Activated CD4-positive, alpha-beta memory T cell treated with anti-CD3 and anti-CD28 coated beads for 36 hours (primary cell): ENCODE results near the gene ZNF385A. TPM values are rescaled to one million over a fixed set of nuclear protein-coding genes. Genes with fewer than 3 reads are reported as not detected.

Experiments
- CTCF ChIA-PET: fragments of 350-600 bp; sonication (Branson Sonifier 250); formaldehyde crosslinking; loops from one replicate; lab custom pipeline; 2021; ENCODE audit warnings: antibody characterized with exemption, inconsistent platforms; lab: Charles Lee
- POLR2A ChIA-PET: fragments of 350-600 bp; sonication (Branson Sonifier 250); formaldehyde crosslinking; loops from one replicate; lab custom pipeline; 2021; ENCODE audit warnings: antibody characterized with exemption; lab: Charles Lee
- DNase-seq: peaks from one replicate; pipeline ENCODE4 v3.0.0-alpha.2; 2020
- H3K27ac Mint-ChIP-seq: one replicate; pipeline ENCODE4 v1.8.0; 2021; ENCODE audit warnings: mixed read lengths
- H3K27me3 Mint-ChIP-seq: one replicate; pipeline ENCODE4 v1.8.0; 2021; ENCODE audit warnings: mixed read lengths
- H3K36me3 Mint-ChIP-seq: one replicate; pipeline ENCODE4 v1.8.0; 2021; ENCODE audit warnings: mixed read lengths
- H3K4me1 Mint-ChIP-seq: one replicate; pipeline ENCODE4 v1.8.0; 2021; ENCODE audit warnings: low read depth, mixed read lengths
- H3K4me3 Mint-ChIP-seq: one replicate; pipeline ENCODE4 v1.8.0; 2021; ENCODE audit warnings: mild to moderate bottlenecking, mixed read lengths
- H3K9me3 Mint-ChIP-seq: one replicate; pipeline ENCODE4 v1.8.0; 2021; ENCODE audit warnings: mixed read lengths
- intact Hi-C: fragments of 100-400 bp; cut with micrococcal nuclease; formaldehyde crosslinking; loops from one replicate; pipeline ENCODE4 v1.15.1; 2023
- total RNA-seq, 2 experiments: library from RNA; stranded (reverse); gene quantifications; one replicate each; pipeline ENCODE4 v1.2.3, GENCODE V29; 2021

The ZNF385A gene
- total RNA-seq, 2 experiments from 2014 or later, result 1.3 TPM

- H3K36me3 Mint-ChIP-seq, result peaks cover 55% of the 10 kb centered on the region
- intact Hi-C loops, result no loop called here
- ChIA-PET CTCF (interaction anchor here (1.2 to 12.2 kb wide), 11 partner anchors 9 to 127 kb away, joined by 3 to 693 read pairs (median 11); partner anchors contain the start of gene ITGA5), POLR2A (interaction anchor here (2.6 kb wide), 1 partner anchor 38 kb away, joined by 22 read pairs; no protein-coding TSS in a partner anchor)
- H3K4me1 Mint-ChIP-seq, result peaks cover 9% of the 10 kb centered on the region
- no peak overlapping the region for H3K27ac Mint-ChIP-seq
- no peaks in the 10 kb centered on the region for H3K27me3 Mint-ChIP-seq
- no peak overlapping the region for H3K4me3 Mint-ChIP-seq
- DNase-seq, result no peak
- no peaks in the 10 kb centered on the region for H3K9me3 Mint-ChIP-seq
Measured at GRCh38 chr12:54401119-54401518, 16.6 kb upstream of the ZNF385A start.

DNA sequence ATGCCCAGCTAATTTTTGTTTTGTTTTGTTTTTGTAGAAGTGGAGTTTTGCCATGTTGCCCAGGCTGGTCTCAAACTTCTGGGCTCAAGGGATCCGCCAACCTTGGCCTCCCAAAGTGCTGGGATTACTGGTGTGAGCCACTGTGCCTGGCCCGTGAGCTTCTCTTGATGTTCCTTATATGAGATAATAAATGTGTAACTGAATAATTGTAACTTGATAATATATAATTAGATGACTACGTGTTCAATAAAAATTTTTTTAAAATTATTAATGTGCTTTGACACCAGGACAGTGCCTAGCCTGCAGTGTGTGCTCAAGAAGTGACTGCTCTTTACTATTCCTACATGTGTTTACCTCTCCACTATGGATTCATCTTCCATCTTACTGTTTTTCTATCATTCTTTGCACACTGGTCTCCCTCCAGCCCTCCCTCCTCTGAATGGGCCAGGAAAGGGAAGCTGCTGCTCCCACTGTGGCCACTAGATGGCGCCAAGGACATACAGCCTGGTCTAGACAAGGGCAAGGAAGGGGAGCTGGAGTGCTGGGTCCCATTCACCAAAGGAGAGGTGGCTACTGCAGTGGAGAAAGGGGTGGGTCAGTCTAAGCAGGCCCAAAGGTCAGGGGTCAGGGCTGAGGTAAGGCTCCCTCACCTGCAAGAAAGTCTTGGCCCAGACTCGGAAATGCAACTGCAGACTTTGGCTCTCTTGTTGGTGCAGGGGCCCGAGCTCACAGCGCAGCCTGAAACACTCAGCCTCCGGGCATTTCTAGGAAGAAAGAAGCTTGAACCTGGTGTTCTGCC lies 14.7 kb upstream of the ZNF385A start:
- CTCF ChIA-PET, result interaction anchor here (0.6 to 12.2 kb wide), 65 partner anchors 7 to 766 kb away, joined by 3 to 693 read pairs (median 5); partner anchors contain the start of genes COPZ1, HOXC10, ITGA5 and NCKAP1L
- H3K4me3 Mint-ChIP-seq, result no peak overlapping the region
- H3K4me1 Mint-ChIP-seq, result peaks cover 9% of the 10 kb centered on the region
- intact Hi-C loops, result loop anchor here (1.0 kb wide), 1 partner anchor 40 kb away; no protein-coding TSS in a partner anchor
- no peaks in the 10 kb centered on the region for H3K27me3 Mint-ChIP-seq
- POLR2A ChIA-PET, result interaction anchor here (0.7 to 2.6 kb wide), 6 partner anchors 8 to 102 kb away, joined by 3 to 22 read pairs (median 3); no protein-coding TSS in a partner anchor
- DNase-seq, result peak; percentile 92
- H3K9me3 Mint-ChIP-seq, result no peaks in the 10 kb centered on the region
- H3K36me3 Mint-ChIP-seq, result peaks cover 55% of the 10 kb centered on the region
- no peak overlapping the region for H3K27ac Mint-ChIP-seq

- Mint-ChIP-seq H3K4me3 (no peak overlapping the region), H3K36me3 (peaks cover 45% of the 10 kb centered on the region), H3K27me3 (no peaks in the 10 kb centered on the region), H3K27ac (no peak overlapping the region), H3K9me3 (no peaks in the 10 kb centered on the region), H3K4me1 (peaks cover 15% of the 10 kb centered on the region)
- CTCF ChIA-PET, result interaction anchor here (1.5 to 12.2 kb wide), 9 partner anchors 16 to 129 kb away, joined by 3 to 693 read pairs (median 11); partner anchors contain the start of genes ITGA5 and NFE2
- no peak for DNase-seq
- POLR2A ChIA-PET, result no interaction called here
- intact Hi-C loops, result no loop called here
Measured at GRCh38 chr12:54398218-54398617, 13.7 kb upstream of the ZNF385A start.

- no peak for DNase-seq
- intact Hi-C loops, result no loop called here
- Mint-ChIP-seq H3K9me3 (no peaks in the 10 kb centered on the region), H3K27ac (no peak overlapping the region), H3K4me3 (no peak overlapping the region), H3K27me3 (no peaks in the 10 kb centered on the region), H3K36me3 (peaks cover 42% of the 10 kb centered on the region), H3K4me1 (peaks cover 18% of the 10 kb centered on the region)
- CTCF ChIA-PET, result interaction anchor here (2.0 to 12.2 kb wide), 4 partner anchors 18 to 46 kb away, joined by 8 to 693 read pairs (median 188); partner anchors contain the start of gene ITGA5
- POLR2A ChIA-PET, result interaction anchor here (0.8 kb wide), 1 partner anchor 27 kb away, joined by 3 read pairs; no protein-coding TSS in a partner anchor
Measured at GRCh38 chr12:54397157-54397556, 12.6 kb upstream of the ZNF385A start.

- intact Hi-C loops, result no loop called here
- DNase-seq, result no peak
- POLR2A ChIA-PET, result no interaction called here
- CTCF ChIA-PET, result interaction anchor here (1.3 to 12.2 kb wide), 5 partner anchors 9 to 48 kb away, joined by 4 to 693 read pairs (median 57); partner anchors contain the start of gene ITGA5
- no peak overlapping the region for H3K4me3 Mint-ChIP-seq
- no peak overlapping the region for H3K27ac Mint-ChIP-seq
- peaks cover 23% of the 10 kb centered on the region for H3K4me1 Mint-ChIP-seq
- no peaks in the 10 kb centered on the region for H3K27me3 Mint-ChIP-seq
- H3K9me3 Mint-ChIP-seq, result no peaks in the 10 kb centered on the region
- H3K36me3 Mint-ChIP-seq, result peaks cover 35% of the 10 kb centered on the region
Measured at GRCh38 chr12:54395545-54395944, 11.0 kb upstream of the ZNF385A start.

- peaks cover 30% of the 10 kb centered on the region for H3K36me3 Mint-ChIP-seq
- intact Hi-C loops, result no loop called here
Measured at GRCh38 chr12:54394986-54395385, 10.5 kb upstream of the ZNF385A start.

DNA sequence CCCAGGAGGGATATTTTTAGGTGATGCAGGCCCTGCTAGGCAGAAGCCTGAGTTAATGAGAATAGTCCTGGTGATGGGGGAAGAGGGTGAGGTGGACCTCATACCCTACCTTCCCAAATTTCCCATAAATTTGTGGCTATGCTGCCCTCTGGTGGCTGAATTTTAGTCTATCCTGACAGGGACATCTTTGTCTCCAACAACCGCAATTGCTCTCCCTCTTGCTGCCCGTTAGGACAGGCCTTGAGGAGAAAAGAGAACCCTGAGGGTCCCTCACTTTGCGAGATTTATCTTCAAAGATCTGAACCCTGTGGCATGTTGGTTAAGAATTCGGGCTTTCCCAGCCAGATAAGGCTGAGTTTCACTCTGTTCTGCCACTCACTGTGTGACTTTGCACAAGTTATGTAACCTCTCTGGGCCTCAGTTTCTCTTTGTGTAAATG lies 9.8 kb upstream of the ZNF385A start:
- H3K4me1 Mint-ChIP-seq, result peaks cover 21% of the 10 kb centered on the region
- H3K27me3 Mint-ChIP-seq, result no peaks in the 10 kb centered on the region
- CTCF ChIA-PET, result interaction anchor here (0.5 to 2.9 kb wide), 10 partner anchors 9 to 180 kb away, joined by 3 to 31 read pairs (median 4); no protein-coding TSS in a partner anchor
- DNase-seq, result peak; percentile 57
- POLR2A ChIA-PET, result interaction anchor here (0.6 kb wide), 1 partner anchor 62 kb away, joined by 4 read pairs; no protein-coding TSS in a partner anchor
- H3K9me3 Mint-ChIP-seq, result no peaks in the 10 kb centered on the region
- intact Hi-C loops, result no loop called here
- H3K4me3 Mint-ChIP-seq, result no peak overlapping the region
- no peak overlapping the region for H3K27ac Mint-ChIP-seq
- peaks cover 26% of the 10 kb centered on the region for H3K36me3 Mint-ChIP-seq

More at GRCh38 chr12:54394986-54395385, 10.5 kb upstream of the ZNF385A start:
- ChIA-PET POLR2A (no interaction called here), CTCF (interaction anchor here (6.2 to 12.2 kb wide), 3 partner anchors 15 to 48 kb away, joined by 57 to 693 read pairs (median 319); partner anchors contain the start of gene ITGA5)
- Mint-ChIP-seq H3K9me3 (no peaks in the 10 kb centered on the region), H3K4me1 (peaks cover 23% of the 10 kb centered on the region), H3K27me3 (no peaks in the 10 kb centered on the region), H3K4me3 (no peak overlapping the region), H3K27ac (no peak overlapping the region)
- DNase-seq, result no peak

DNA sequence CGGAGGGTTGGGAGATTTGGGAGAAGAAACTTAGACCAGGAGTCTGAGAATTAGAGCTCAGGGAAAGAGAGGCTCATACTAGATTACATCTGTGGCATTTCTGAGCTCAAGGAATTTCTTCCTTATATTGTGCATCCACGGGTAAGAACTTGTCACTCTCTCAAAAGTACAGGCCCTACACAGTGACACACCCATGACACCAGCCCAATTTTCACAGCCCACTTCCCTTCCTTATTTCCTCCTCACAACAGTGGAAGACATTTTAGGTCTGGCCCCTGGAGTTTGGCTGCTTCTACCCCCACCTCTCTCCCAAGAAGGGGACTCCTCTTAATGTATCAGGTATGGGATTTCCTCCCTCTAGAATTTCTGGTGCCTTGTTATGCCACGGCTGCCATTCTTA lies 9.2 kb upstream of the ZNF385A start:
- Mint-ChIP-seq H3K27ac (no peak overlapping the region), H3K36me3 (peaks cover 24% of the 10 kb centered on the region), H3K27me3 (no peaks in the 10 kb centered on the region), H3K9me3 (no peaks in the 10 kb centered on the region), H3K4me3 (no peak overlapping the region), H3K4me1 (peaks cover 22% of the 10 kb centered on the region)
- intact Hi-C loops, result no loop called here
- ChIA-PET CTCF (interaction anchor here (0.5 to 2.9 kb wide), 16 partner anchors 9 to 403 kb away, joined by 3 to 31 read pairs (median 4); partner anchors contain the start of gene ZNF385A), POLR2A (interaction anchor here (0.6 to 0.9 kb wide), 3 partner anchors 18 to 61 kb away, joined by 4 to 5 read pairs (median 4); no protein-coding TSS in a partner anchor)
- no peak for DNase-seq

DNA sequence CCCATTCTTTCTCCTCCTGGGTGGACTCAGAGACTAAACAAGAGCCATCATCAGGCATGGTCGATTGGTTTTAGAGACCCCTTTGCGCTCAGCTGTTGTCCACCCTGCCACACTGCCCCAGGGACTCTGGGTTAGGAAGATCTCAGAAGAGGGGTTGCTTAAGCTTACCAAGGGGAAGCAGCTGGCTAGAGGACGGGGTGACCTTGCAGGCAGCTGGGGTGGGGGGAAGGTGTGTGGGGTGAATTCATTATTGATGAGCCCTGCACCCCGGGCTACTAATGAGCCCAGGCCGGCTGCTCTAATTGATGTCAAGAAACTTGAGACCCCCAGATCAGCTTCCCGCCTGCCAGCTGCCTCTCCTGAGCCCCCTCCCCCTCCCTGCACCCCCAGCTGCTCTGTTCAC lies 8.7 kb upstream of the ZNF385A start:
- CTCF ChIA-PET, result interaction anchor here (0.6 to 2.9 kb wide), 16 partner anchors 9 to 402 kb away, joined by 3 to 31 read pairs (median 4); partner anchors contain the start of gene ZNF385A
- Mint-ChIP-seq H3K9me3 (no peaks in the 10 kb centered on the region), H3K27me3 (no peaks in the 10 kb centered on the region), H3K4me3 (no peak overlapping the region), H3K36me3 (peaks cover 21% of the 10 kb centered on the region), H3K4me1 (peaks cover 22% of the 10 kb centered on the region), H3K27ac (no peak overlapping the region)
- intact Hi-C loops, result no loop called here
- POLR2A ChIA-PET, result interaction anchor here (0.6 to 0.9 kb wide), 2 partner anchors 18 to 50 kb away, joined by 4 to 5 read pairs; no protein-coding TSS in a partner anchor
- DNase-seq, result no peak

DNA sequence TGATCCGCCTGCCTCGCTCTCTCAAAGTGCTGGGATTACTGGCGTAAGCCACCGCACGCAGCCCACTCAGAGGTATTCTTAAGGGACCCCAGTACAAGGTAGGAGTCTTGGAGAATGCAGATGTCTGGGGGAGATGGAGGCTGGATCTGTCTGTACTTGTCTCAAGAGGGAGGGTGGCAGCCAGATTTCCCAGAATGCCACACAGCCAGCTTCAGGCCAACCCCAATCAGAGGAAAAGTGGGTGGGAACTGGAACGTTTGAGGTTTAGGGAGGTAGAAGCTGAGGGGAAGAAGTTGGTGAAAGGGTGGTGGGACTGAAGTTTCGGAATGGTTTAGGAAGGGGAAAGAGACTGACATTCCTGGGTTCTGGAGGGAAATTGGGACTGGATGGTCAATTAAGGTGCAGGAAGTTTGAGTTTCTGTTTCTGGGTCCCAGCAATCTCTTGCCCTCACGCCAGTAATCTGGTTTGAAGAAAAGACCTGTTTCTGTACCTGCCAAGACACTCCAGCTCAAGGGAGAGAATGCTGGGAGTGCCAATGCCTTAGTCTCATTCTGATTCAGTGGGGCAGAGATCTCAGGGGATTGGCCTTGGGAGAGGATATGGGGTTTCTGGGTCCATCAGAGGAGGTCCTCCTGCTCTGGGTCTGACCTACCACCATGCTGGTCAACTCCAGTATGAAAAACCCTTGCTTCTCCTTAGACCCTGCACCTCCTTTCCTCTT lies 8.1 kb upstream of the ZNF385A start:
- no peaks in the 10 kb centered on the region for H3K27me3 Mint-ChIP-seq
- H3K27ac Mint-ChIP-seq, result no peak overlapping the region
- POLR2A ChIA-PET, result no interaction called here
- no peak overlapping the region for H3K4me3 Mint-ChIP-seq
- no peaks in the 10 kb centered on the region for H3K9me3 Mint-ChIP-seq
- CTCF ChIA-PET, result interaction anchor here (1.2 to 2.9 kb wide), 13 partner anchors 8 to 402 kb away, joined by 3 to 31 read pairs (median 4); partner anchors contain the start of gene ZNF385A
- H3K4me1 Mint-ChIP-seq, result peaks cover 22% of the 10 kb centered on the region
- DNase-seq, result no peak
- H3K36me3 Mint-ChIP-seq, result peaks cover 16% of the 10 kb centered on the region
- intact Hi-C loops, result no loop called here
